Thyroid gland (tissue), 4 donors: Measurements from ENCODE around the gene ZNF846. TPM values are rescaled to one million over a fixed set of nuclear protein-coding genes. Genes with fewer than 3 reads are reported as not detected.
A peak's percentile ranks its signal among the peaks of the same experiment; 100 is the strongest.
"Not testable (repeated sequence)": the region's sequence is repeated elsewhere in the genome, so short reads cannot be mapped to it uniquely, and the experiment has no call there.

Source experiments
- DNase-seq, 2 donors: peaks; one replicate each; pipeline ENCODE4 v3.0.0-alpha.2; 2019
- H3K27ac ChIP-seq, 3 donors: fragments of 200-600 bp; sonication (generic); 1 replicate in 2 of 3; 2 replicates in 1 of 3; pipeline ENCODE4 v1.5.1; 2016 to 2019; ENCODE audit warnings: mild to moderate bottlenecking in 1 of 3, moderate library complexity in 1 of 3
- H3K27me3 ChIP-seq: fragments of 200-600 bp; sonication (generic); one replicate; pipeline ENCODE4 v1.5.1; 2019
- H3K36me3 ChIP-seq, 2 donors: fragments of 200-600 bp; sonication (generic); one replicate each; pipeline ENCODE4 v1.5.1; 2016 to 2019
- H3K4me1 ChIP-seq, 2 donors: fragments of 200-600 bp; sonication (generic); one replicate each; pipeline ENCODE4 v1.5.1; 2017 to 2019
- H3K4me3 ChIP-seq, 3 donors: fragments of 200-600 bp; sonication (generic); replicated peaks in 1 of 3; 1 replicate in 2 of 3; 2 replicates in 1 of 3; pipeline ENCODE4 v1.5.1; 2016; ENCODE audit warnings: mild to moderate bottlenecking in 1 of 3
- H3K9me3 ChIP-seq: fragments of 200-600 bp; sonication (generic); one replicate; pipeline ENCODE4 v1.5.1; 2017
- POLR2A ChIP-seq, 2 donors: fragments of 450-650 bp; IDR thresholded peaks; one replicate each; pipeline ENCODE4 v1.6.1; 2017; ENCODE audit warnings: antibody characterized with exemption in 2 of 2, mild to moderate bottlenecking in 2 of 2, moderate library complexity in 1 of 2
- WGBS, 2 donors: methylation state at CpG; one replicate each; pipeline ENCODE4 v1.1.5; 2017; 5-methylcytosine and 5-hydroxymethylcytosine counted together
- intact Hi-C: fragments of 100-400 bp; cut with DNase I; formaldehyde crosslinking; loops from one replicate; pipeline ENCODE4 v1.15.1; 2023
- total RNA-seq, 4 donors: library from RNA; depleted of rRNA; stranded (reverse); fragments of >200 nt; gene quantifications; one replicate each; pipeline ENCODE4 v1.2.3, GENCODE V29; 2016
- TF ChIP-seq, protein P1 (sequence below), 6 experiments: fragments of 200-600 bp in 3 of 6; fragments of 450-650 bp in 3 of 6; sonication (generic) in 3 of 6; IDR thresholded peaks; one replicate each; pipeline ENCODE4 v1.5.1; 2016 to 2019; ENCODE audit warnings: antibody characterized with exemption in 6 of 6, mild to moderate bottlenecking in 2 of 6, inconsistent platforms in 1 of 6, moderate library complexity in 1 of 6

The ZNF846 gene
- total RNA-seq, 4 donors from 2014 or later: 12.1 to 24.4 (median 19.3) TPM

DNA sequence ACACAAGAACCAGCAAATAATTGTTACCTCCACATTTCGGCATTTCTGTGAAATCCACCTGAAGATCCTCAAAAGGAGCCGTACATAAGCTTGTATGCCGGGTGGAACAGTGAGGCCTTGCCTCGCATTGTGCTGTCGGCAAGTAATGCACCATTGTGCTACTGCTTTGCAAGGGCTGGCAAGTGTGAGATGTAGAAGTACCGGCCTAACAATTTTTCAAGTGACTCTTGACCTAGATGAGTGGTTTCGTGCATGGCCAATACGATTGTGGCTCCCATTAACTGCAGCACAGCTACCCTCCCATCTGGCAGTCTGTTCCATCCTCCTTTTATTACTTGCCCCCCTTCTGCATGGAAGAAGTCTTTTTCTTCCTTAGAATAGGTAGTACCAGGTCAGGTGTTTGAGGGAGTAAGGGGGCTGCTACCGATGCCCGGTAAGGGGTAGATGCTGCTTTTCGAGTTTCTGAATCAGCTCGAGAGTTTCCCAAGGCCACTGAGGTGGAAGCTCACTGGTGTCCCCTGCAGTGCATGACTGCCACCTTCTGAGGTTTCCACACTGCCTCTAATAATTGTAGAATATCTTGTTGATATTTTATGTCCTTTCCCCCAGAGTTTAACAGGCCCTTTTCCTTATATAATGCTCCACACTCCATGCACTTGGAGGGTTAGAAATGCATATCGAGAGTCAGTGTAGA is 42.9 kb downstream of the ZNF846 start:
- peak in 1 of 2 donors; percentile 23 for TF ChIP-seq POLR2A (IDR thresholded peaks at IDR 0.05)
- TF ChIP-seq, protein P1, sequence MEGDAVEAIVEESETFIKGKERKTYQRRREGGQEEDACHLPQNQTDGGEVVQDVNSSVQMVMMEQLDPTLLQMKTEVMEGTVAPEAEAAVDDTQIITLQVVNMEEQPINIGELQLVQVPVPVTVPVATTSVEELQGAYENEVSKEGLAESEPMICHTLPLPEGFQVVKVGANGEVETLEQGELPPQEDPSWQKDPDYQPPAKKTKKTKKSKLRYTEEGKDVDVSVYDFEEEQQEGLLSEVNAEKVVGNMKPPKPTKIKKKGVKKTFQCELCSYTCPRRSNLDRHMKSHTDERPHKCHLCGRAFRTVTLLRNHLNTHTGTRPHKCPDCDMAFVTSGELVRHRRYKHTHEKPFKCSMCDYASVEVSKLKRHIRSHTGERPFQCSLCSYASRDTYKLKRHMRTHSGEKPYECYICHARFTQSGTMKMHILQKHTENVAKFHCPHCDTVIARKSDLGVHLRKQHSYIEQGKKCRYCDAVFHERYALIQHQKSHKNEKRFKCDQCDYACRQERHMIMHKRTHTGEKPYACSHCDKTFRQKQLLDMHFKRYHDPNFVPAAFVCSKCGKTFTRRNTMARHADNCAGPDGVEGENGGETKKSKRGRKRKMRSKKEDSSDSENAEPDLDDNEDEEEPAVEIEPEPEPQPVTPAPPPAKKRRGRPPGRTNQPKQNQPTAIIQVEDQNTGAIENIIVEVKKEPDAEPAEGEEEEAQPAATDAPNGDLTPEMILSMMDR (IDR thresholded peaks at IDR 0.05): peak in 4 of 6 experiments; percentile 23 to 42 (median 32)
- H3K36me3 ChIP-seq, intact Hi-C loops, H3K9me3 ChIP-seq, H3K27me3 ChIP-seq, H3K4me3 ChIP-seq: not testable (repeated sequence)
- DNase-seq: peak; percentile 66 to 71
- Histone ChIP-seq H3K4me1 (peaks cover 9 to 18% of the 10 kb centered on the region in 2 donors), H3K27ac (peak overlapping the region; percentile 5 to 54 (median 6))
- WGBS, 2 donors: 33 to 34% methylated on average over 11 to 13 of the region's 13 CpGs

DNA sequence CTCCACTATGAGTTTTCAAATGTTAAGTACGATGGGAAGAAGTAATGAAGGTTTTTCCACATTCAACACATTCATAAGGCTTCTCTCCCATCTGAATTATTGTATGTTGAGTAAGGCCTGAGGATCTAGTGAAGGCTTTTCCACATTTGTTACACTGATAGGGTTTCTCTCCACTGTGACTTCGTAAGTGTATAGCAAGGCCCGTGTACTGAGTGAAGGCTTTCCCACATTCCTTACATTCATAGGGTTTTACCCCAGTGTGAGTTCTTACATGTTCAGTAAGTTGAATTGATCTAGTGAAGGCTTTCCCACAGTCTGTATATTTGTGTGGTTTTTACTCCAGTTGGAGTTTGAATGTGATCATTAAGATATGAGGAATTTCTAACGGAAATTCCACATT is 44.4 kb downstream of the ZNF846 start:
- Histone ChIP-seq H3K27ac (no peak overlapping the region), H3K4me1 (peaks cover 9 to 18% of the 10 kb centered on the region in 2 donors), H3K27me3 (no peaks in the 10 kb centered on the region), H3K36me3 (no peaks in the 10 kb centered on the region), H3K9me3 (no peaks in the 10 kb centered on the region), H3K4me3 (no peak overlapping the region)
- TF ChIP-seq, protein P1 (IDR thresholded peaks at IDR 0.05): no peak
- no peak for TF ChIP-seq POLR2A (IDR thresholded peaks at IDR 0.05)
- intact Hi-C loops: no loop called here
- DNase-seq: no peak
- WGBS, 2 donors: 94 to 96% methylated on average over 4 of the region's 4 CpGs

DNA sequence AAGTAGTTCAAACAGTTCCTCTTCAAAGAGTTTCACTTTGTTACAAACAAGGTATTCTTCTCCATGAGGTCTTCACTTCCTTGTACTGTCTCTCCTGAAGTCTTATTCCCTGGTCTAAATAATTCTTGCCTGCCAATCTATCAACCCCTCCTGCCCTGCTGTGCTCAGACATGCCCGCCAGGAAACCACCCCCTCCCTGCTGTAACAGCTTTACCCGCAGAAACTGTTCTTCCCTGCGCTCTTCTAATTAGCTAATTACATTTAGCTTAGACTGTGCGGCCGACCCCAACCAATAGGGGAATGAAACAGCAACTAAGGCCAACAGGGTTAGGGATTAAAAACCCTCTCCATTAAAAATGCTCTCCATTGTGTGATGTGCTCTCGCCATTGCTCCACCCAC is 46.7 kb downstream of the ZNF846 start:
- H3K36me3 ChIP-seq: no peaks in the 10 kb centered on the region
- intact Hi-C loops: no loop called here
- no peak overlapping the region for H3K4me3 ChIP-seq
- H3K27ac ChIP-seq: no peak overlapping the region
- no peak for TF ChIP-seq POLR2A (IDR thresholded peaks at IDR 0.05)
- TF ChIP-seq, protein P1 (IDR thresholded peaks at IDR 0.05): no peak
- no peaks in the 10 kb centered on the region for H3K27me3 ChIP-seq
- DNase-seq: no peak
- 65 to 66% methylated on average over 6 of the region's 6 CpGs for WGBS, 2 donors
- H3K9me3 ChIP-seq: no peaks in the 10 kb centered on the region
- H3K4me1 ChIP-seq: peaks cover 9 to 18% of the 10 kb centered on the region in 2 donors

DNA sequence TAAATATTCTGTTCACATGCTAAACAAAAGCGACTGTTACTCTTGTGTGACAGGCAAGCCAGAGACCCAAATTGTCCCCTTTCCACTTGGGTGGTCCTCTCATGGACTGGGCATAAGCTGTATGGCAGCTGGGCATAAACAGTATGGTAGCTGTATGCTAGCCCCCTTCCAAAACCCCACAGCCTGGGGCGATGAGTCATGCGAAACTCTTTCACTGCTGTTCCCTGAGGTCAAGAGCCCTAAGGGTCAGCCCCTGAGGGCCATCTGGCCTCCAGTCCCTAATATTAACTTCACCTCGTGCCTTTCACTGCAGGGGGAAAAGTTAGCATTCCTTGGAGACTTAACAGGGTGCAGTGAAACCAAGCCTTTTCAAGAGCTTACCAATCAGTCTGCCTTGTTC is 48.0 kb downstream of the ZNF846 start:
- Histone ChIP-seq H3K27me3 (no peaks in the 10 kb centered on the region), H3K4me1 (peaks cover 8 to 9% of the 10 kb centered on the region in 2 donors), H3K4me3 (no peak overlapping the region), H3K27ac (no peak overlapping the region), H3K36me3 (no peaks in the 10 kb centered on the region), H3K9me3 (no peaks in the 10 kb centered on the region)
- no peak for DNase-seq
- 67 to 72% methylated on average over 4 of the region's 4 CpGs for WGBS, 2 donors
- intact Hi-C loops: no loop called here
- TF ChIP-seq, protein P1 (IDR thresholded peaks at IDR 0.05): no peak

DNA sequence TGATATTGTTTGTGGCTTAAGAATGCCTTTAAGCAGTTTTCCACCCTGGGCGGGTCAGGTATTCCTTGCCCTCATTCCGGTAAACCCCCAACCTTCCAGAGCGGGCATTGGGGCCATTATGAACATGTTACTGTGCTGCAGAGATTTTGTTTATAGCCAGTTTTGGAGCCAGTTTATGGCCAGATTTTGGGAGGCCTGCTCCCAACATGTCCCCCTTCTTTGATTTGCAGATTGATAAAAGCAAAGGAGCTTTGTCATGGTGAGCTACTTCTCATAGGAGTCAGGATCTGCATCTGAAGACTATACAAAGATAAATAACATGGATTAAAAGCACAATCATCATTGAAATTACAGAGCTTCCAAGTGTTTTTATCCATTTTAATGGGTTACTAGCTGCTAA is 56.7 kb downstream of the ZNF846 start:
- H3K4me3 ChIP-seq: no peak overlapping the region
- TF ChIP-seq, protein P1 (IDR thresholded peaks at IDR 0.05): no peak
- TF ChIP-seq POLR2A (IDR thresholded peaks at IDR 0.05): no peak
- no peaks in the 10 kb centered on the region for H3K36me3 ChIP-seq
- 95 to 98% methylated on average over 3 of the region's 3 CpGs for WGBS, 2 donors
- no peaks in the 10 kb centered on the region for H3K27me3 ChIP-seq
- no peak for DNase-seq
- intact Hi-C loops: no loop called here
- H3K4me1 ChIP-seq: no peaks in the 10 kb centered on the region
- no peak overlapping the region for H3K27ac ChIP-seq
- H3K9me3 ChIP-seq: no peaks in the 10 kb centered on the region
